GM19239 (cell line): ENCODE measurements around the gene CHST8.

Experiments
- DNase-seq: peaks from one replicate; pipeline ENCODE4 v3.0.0; 2011; ENCODE audit warnings: low spot score; ENCODE audit not compliant: insufficient read length
- FAIRE-seq: peaks from 2 replicates; lab custom pipeline; 2011; peaks lifted over from hg19 to GRCh38; lab: Jason Lieb, UNC

The CHST8 gene

GRCh38 chr19:33819880-33820781 lies 198.4 kb downstream of the CHST8 start:
- DNase-seq (no peak), FAIRE-seq (no peak)

- DNase-seq (no peak), FAIRE-seq (no peak)
Observed at GRCh38 chr19:33821871-33822270, 200.1 kb downstream of the CHST8 start.
